B cell (primary cell): ENCODE data around the gene CTRB2. TPM values are rescaled to one million over a fixed set of nuclear protein-coding genes. Genes with fewer than 3 reads are reported as not detected.
A peak's percentile ranks its signal among the peaks of the same experiment; 100 is the strongest.

Experiments
- ATAC-seq: fragments of 200-7000 bp; cut with Tn5 transposase; one replicate; pipeline ENCODE4 v1.10.0; 2021; ENCODE audit warnings: low read depth, mild to moderate bottlenecking, moderate number of reproducible peaks, moderate library complexity
- CTCF ChIA-PET: fragments of 350-600 bp; sonication (Branson Sonifier 250); formaldehyde crosslinking; loops from one replicate; lab custom pipeline; 2021; ENCODE audit warnings: antibody characterized with exemption, inconsistent platforms; lab: Charles Lee
- POLR2A ChIA-PET: fragments of 350-600 bp; sonication (Branson Sonifier 250); formaldehyde crosslinking; loops from one replicate; lab custom pipeline; 2021; ENCODE audit warnings: antibody characterized with exemption; lab: Charles Lee
- DNase-seq: peaks from one replicate; pipeline ENCODE4 v3.0.0; 2013
- H2AFZ ChIP-seq: 2 replicates; pipeline ENCODE4 v1.6.1; 2012; ENCODE audit warnings: mild to moderate bottlenecking, low read depth, low read length; ENCODE audit not compliant: insufficient read depth, poor library complexity, severe bottlenecking
- H3K27ac ChIP-seq, 2 donors: 1 replicate in 1 of 2; 2 replicates in 1 of 2; pipeline ENCODE4 v1.5.1; 2012 to 2013; ENCODE audit warnings: low read length in 2 of 2, mild to moderate bottlenecking in 2 of 2, moderate library complexity in 1 of 2
- H3K27me3 ChIP-seq, 4 experiments: fragments of 200-600 bp in 1 of 4; sonication (generic) in 1 of 4; replicated peaks in 1 of 4; 1 replicate in 2 of 4; 2 replicates in 2 of 4; pipeline versions ENCODE4 v1.6.1 to v1.7.0; 2013 to 2016; ENCODE audit warnings: low read length in 3 of 4, mild to moderate bottlenecking in 2 of 4, mixed read lengths in 1 of 4, moderate library complexity in 1 of 4; ENCODE audit not compliant: insufficient read depth in 4 of 4, control insufficient read depth in 3 of 4; ENCODE audit errors: control extremely low read depth in 1 of 4
- H3K36me3 ChIP-seq, 2 experiments: replicated peaks in 1 of 2; 1 replicate in 1 of 2; 2 replicates in 1 of 2; pipeline versions ENCODE4 v1.6.1 to v1.7.1; 2013; ENCODE audit warnings: low read length in 1 of 2; ENCODE audit not compliant: insufficient read depth in 2 of 2, control insufficient read depth in 1 of 2; ENCODE audit errors: control extremely low read depth in 1 of 2, extremely low read depth in 1 of 2
- H3K4me1 ChIP-seq, 2 donors: fragments of 200-600 bp in 1 of 2; sonication (generic) in 1 of 2; 1 replicate in 1 of 2; 2 replicates in 1 of 2; pipeline versions ENCODE4 v1.5.1 to v1.6.1; 2013 to 2017; ENCODE audit warnings: low read length in 2 of 2; ENCODE audit not compliant: control insufficient read depth in 2 of 2, insufficient read depth in 2 of 2
- H3K4me2 ChIP-seq: replicated peaks from 2 replicates; pipeline ENCODE3; 2012; ENCODE audit warnings: mild to moderate bottlenecking, low read depth, low read length; ENCODE audit not compliant: poor library complexity, severe bottlenecking
- H3K4me3 ChIP-seq, 5 experiments: fragments of 200-600 bp in 1 of 5; sonication (generic) in 1 of 5; 1 replicate in 3 of 5; 2 replicates in 2 of 5; pipeline versions ENCODE4 v1.5.1 to v1.7.0; 2011 to 2016; ENCODE audit warnings: low read length in 4 of 5, mild to moderate bottlenecking in 4 of 5, low read depth in 2 of 5, control low read depth in 1 of 5, moderate library complexity in 1 of 5; ENCODE audit not compliant: insufficient read depth in 1 of 5; ENCODE audit errors: control extremely low read depth in 1 of 5, extremely low read depth in 1 of 5
- H3K79me2 ChIP-seq: fragments of 200-600 bp; sonication (generic); one replicate; pipeline ENCODE4 v1.6.0; 2016; ENCODE audit warnings: low read length; ENCODE audit not compliant: control insufficient read depth, insufficient read depth
- H3K9ac ChIP-seq: fragments of 200-600 bp; sonication (generic); 2 replicates; pipeline ENCODE4 v1.6.1; 2017; ENCODE audit warnings: mild to moderate bottlenecking, low read length, moderate library complexity
- H3K9me3 ChIP-seq, 3 donors: one replicate each; pipeline versions ENCODE4 v1.6.1 to v1.7.1; 2013; ENCODE audit warnings: low read length in 2 of 3; ENCODE audit not compliant: control insufficient read depth in 2 of 3, insufficient read depth in 1 of 3; ENCODE audit errors: control extremely low read depth in 1 of 3
- H4K20me1 ChIP-seq: 2 replicates; pipeline ENCODE4 v1.6.0; 2012; ENCODE audit warnings: mild to moderate bottlenecking, low read length; ENCODE audit not compliant: insufficient read depth, control insufficient read depth, poor library complexity, severe bottlenecking
- H3K27ac Mint-ChIP-seq: one replicate; pipeline ENCODE4 v1.8.0; 2021; ENCODE audit warnings: mixed read lengths
- H3K27me3 Mint-ChIP-seq: one replicate; pipeline ENCODE4 v1.8.0; 2021; ENCODE audit warnings: mixed read lengths
- H3K4me1 Mint-ChIP-seq: one replicate; pipeline ENCODE4 v1.8.0; 2021; ENCODE audit warnings: mixed read lengths
- H3K4me3 Mint-ChIP-seq: one replicate; pipeline ENCODE4 v1.8.0; 2021; ENCODE audit warnings: mixed read lengths
- H3K9me3 Mint-ChIP-seq: one replicate; pipeline ENCODE4 v1.8.0; 2022; ENCODE audit warnings: mixed read lengths; ENCODE audit not compliant: insufficient read depth
- EZH2 ChIP-seq: IDR thresholded peaks from 2 replicates; pipeline ENCODE4 v1.6.1; 2012; ENCODE audit warnings: borderline replicate concordance, low read depth, mild to moderate bottlenecking, moderate library complexity, low read length; ENCODE audit not compliant: insufficient read depth, poor library complexity, severe bottlenecking
- WGBS: methylation state at CpG from one replicate; pipeline ENCODE4 v1.1.5; 2013; ENCODE audit warnings: missing lambda C conversion rate; ENCODE audit not compliant: insufficient coverage; 5-methylcytosine and 5-hydroxymethylcytosine counted together
- intact Hi-C: fragments of 100-400 bp; cut with micrococcal nuclease; formaldehyde crosslinking; loops from one replicate; pipeline ENCODE4 v1.10.0; 2022
- polyA plus RNA-seq: library from polyadenylated mRNA; depleted of rRNA; stranded (reverse); fragments of >200 nt; gene quantifications from 2 replicates; pipeline ENCODE4 v1.2.3, GENCODE V29; 2012
- total RNA-seq, 2 donors: library from RNA; stranded (reverse); fragments of 120-200 nt in 1 of 2; gene quantifications; 1 replicate in 1 of 2; 2 replicates in 1 of 2; pipeline versions ENCODE4 v1.2.3 to v1.2.4, GENCODE V29; 2013 to 2022
- TF ChIP-seq, protein P1 (sequence below): fragments of 200-600 bp; IDR thresholded peaks from one replicate; pipeline ENCODE4 v1.8.0; 2022; ENCODE audit warnings: antibody characterized with exemption, mild to moderate bottlenecking

CTRB2 gene
- total and polyA plus RNA-seq, 2 donors (not counting 1 experiment from before 2014, with no cell fraction given) = not detected

DNA sequence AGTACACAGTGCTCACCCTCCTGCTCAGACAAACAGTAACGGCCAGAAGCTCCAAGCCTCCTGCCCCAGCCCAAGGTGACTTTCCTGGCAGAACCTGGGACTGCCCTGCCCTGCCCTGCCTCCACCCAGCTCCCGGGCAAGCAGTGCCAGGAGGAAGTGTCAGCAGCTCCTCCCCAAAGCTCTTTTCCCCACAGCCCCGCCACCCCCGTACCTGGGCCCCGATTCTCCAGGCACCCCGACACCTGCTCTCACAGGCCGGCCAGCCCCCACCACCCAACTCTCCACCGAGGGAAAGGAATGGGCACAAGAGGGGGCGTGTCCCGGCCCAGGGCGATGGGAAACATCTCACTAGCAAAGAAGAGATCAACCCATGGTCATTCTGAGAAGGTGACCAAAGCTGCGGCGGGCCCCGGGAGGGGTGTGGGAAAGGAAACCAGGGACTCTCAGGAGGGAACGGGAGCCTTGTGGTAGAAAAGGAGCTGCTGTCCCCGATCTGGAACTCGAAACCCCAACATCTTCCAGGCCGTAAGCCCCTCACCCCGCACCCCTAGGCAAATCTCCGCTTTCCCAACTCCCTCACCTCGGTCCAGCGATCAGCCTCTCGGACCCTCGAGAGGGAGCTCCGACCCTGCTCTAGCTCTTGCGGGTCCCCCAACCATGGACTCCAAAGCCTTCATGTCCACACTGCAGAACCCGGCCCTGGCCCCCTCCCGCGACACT, 43.3 kb upstream of the CTRB2 start:
- peak overlapping the region; percentile 62 for H3K4me3 Mint-ChIP-seq
- Histone ChIP-seq H3K27me3 (peaks cover 0 to 85% (median 32%) of the 10 kb centered on the region in 4 experiments), H4K20me1 (peaks cover 8% of the 10 kb centered on the region), H3K79me2 (no peaks in the 10 kb centered on the region), H3K4me3 (peak overlapping the region in 2 of 5 experiments; percentile 33 to 50), H2AFZ (no peak overlapping the region), H3K4me2 (peak overlapping the region; percentile 70), H3K9ac (peak overlapping the region; percentile 26), H3K4me1 (peaks cover 13 to 20% of the 10 kb centered on the region in 2 donors), H3K27ac (no peak overlapping the region), H3K36me3 (no peaks in the 10 kb centered on the region), H3K9me3 (peaks cover 0 to 13% (median 0%) of the 10 kb centered on the region in 3 donors)
- TF ChIP-seq EZH2 = no peak
- TF ChIP-seq, protein P1, sequence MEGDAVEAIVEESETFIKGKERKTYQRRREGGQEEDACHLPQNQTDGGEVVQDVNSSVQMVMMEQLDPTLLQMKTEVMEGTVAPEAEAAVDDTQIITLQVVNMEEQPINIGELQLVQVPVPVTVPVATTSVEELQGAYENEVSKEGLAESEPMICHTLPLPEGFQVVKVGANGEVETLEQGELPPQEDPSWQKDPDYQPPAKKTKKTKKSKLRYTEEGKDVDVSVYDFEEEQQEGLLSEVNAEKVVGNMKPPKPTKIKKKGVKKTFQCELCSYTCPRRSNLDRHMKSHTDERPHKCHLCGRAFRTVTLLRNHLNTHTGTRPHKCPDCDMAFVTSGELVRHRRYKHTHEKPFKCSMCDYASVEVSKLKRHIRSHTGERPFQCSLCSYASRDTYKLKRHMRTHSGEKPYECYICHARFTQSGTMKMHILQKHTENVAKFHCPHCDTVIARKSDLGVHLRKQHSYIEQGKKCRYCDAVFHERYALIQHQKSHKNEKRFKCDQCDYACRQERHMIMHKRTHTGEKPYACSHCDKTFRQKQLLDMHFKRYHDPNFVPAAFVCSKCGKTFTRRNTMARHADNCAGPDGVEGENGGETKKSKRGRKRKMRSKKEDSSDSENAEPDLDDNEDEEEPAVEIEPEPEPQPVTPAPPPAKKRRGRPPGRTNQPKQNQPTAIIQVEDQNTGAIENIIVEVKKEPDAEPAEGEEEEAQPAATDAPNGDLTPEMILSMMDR = no peak
- ChIA-PET POLR2A (no interaction called here), CTCF (interaction anchor here (1.8 to 2.0 kb wide), 2 partner anchors 15 to 136 kb away, joined by 4 to 7 read pairs; no protein-coding TSS in a partner anchor)
- H3K27ac Mint-ChIP-seq = no peak overlapping the region
- H3K4me1 Mint-ChIP-seq = peaks cover 13% of the 10 kb centered on the region
- intact Hi-C loops = no loop called here
- WGBS = 6% methylated on average over 20 of the region's 29 CpGs
- peaks cover 62% of the 10 kb centered on the region for H3K27me3 Mint-ChIP-seq
- no peaks in the 10 kb centered on the region for H3K9me3 Mint-ChIP-seq
- DNase-seq (no peak), ATAC-seq (no peak)

DNA sequence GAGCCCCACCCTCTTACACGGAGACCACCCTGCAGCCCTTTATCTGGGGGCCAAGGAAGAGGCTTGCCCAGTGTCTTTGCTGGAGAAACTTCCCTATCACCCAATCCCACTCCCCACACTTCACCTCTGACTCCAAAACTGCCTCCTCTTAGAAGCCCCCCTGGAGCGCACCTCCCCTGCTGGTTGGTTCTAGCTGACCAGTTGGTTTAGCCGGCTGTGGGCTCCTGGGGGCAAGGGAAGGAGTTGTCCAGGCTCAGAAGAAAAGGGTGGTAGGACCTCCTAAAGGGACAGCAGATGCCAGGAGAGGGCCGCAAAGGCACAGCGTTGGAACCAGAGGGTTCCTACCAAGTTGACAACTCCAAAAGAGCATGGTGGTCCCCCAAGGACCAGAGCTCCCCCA, 42.5 kb upstream of the CTRB2 start:
- Histone ChIP-seq H3K79me2 (no peaks in the 10 kb centered on the region), H3K36me3 (no peaks in the 10 kb centered on the region), H3K4me1 (peaks cover 20 to 21% of the 10 kb centered on the region in 2 donors), H3K9me3 (peaks cover 0 to 13% (median 0%) of the 10 kb centered on the region in 3 donors), H3K4me2 (no peak overlapping the region), H2AFZ (no peak overlapping the region), H3K4me3 (no peak overlapping the region), H4K20me1 (peaks cover 8% of the 10 kb centered on the region), H3K27ac (no peak overlapping the region), H3K9ac (no peak overlapping the region), H3K27me3 (peaks cover 0 to 85% (median 28%) of the 10 kb centered on the region in 4 experiments)
- TF ChIP-seq, protein P1 = no peak
- no peak for TF ChIP-seq EZH2
- DNase-seq (no peak), ATAC-seq (no peak)
- H3K4me3 Mint-ChIP-seq = no peak overlapping the region
- H3K9me3 Mint-ChIP-seq = no peaks in the 10 kb centered on the region
- peaks cover 60% of the 10 kb centered on the region for H3K27me3 Mint-ChIP-seq
- H3K4me1 Mint-ChIP-seq = peaks cover 18% of the 10 kb centered on the region
- intact Hi-C loops = no loop called here
- POLR2A ChIA-PET = no interaction called here
- WGBS = 90% methylated on average over 4 of the region's 5 CpGs
- CTCF ChIA-PET = interaction anchor here (1.8 to 2.0 kb wide), 2 partner anchors 15 to 137 kb away, joined by 4 to 7 read pairs; no protein-coding TSS in a partner anchor
- H3K27ac Mint-ChIP-seq = peak overlapping the region; percentile 41
